ENCODE data around the gene EGF.

DNA sequence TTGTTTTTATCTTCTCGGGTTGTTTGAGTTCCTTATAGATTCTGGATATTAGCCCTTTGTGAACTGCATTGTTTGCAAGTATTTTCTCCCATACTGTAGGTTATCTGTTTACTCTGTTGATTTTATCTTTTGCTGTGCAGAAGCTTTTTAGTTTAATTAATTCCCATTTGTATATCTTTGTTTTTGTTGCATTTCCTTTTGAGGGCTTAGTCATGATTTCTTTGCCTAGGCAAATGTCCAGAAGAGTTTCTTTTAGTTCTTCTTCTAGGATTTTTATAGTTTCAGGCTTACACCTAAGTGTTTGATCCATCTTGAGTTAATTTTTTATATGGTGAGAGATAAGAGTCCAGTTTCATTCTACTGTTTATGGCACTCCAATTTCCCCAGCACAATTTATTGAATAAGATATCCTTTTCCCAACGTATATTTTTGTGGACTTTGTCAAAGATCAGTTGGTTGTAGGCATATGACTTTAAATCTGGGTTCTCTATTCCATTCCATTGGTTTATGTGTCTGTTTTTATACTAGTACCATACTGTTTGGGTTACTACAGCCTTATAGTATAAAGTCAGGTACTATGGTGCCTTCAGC, 54.3 kb downstream of the EGF start:
- TF ChIP-seq POLR2A (IDR thresholded peaks at IDR 0.05; ENCODE audit: low read length), result no peak
- TF ChIP-seq GATA1 (IDR thresholded peaks at IDR 0.05; ENCODE audit: low read depth, low read length), result no peak

All from erythroblast (primary cell).